Stimulated activated CD4-positive, alpha-beta T cell treated with anti-CD3 and anti-CD28 coated beads, Interleukin-1b, Interleukin-23, amount 100 ng/mL, for 48 hours (primary cell): ENCODE data around the gene MIGA1.
"Not testable (repeated sequence)": the region's sequence is repeated elsewhere in the genome, so short reads cannot be mapped to it uniquely, and the experiment has no call there.

ENCODE experiments used
- DNase-seq: peaks from one replicate; pipeline ENCODE4 v3.0.0-alpha.2; 2020

The MIGA1 gene

DNA sequence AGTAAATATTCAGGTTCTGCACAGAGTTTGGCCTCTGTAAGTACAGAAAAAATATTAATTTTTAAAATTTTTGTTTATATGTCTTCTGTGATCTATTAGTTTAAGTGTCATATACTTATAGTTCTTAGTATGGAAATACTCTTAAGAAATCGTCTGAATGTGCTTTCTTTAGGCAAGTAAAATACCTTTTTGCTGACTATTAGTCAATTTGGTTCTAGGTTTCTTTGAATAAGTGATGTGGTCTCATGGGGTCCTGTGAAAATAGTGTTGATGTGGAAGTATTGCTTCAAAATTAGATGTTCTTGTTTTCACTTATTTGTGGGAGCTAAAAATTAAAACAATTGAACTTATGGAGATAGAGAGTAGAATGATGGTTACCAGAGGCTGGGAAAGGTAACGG lies 23.9 kb downstream of the MIGA1 start:
- no peak for DNase-seq

DNA sequence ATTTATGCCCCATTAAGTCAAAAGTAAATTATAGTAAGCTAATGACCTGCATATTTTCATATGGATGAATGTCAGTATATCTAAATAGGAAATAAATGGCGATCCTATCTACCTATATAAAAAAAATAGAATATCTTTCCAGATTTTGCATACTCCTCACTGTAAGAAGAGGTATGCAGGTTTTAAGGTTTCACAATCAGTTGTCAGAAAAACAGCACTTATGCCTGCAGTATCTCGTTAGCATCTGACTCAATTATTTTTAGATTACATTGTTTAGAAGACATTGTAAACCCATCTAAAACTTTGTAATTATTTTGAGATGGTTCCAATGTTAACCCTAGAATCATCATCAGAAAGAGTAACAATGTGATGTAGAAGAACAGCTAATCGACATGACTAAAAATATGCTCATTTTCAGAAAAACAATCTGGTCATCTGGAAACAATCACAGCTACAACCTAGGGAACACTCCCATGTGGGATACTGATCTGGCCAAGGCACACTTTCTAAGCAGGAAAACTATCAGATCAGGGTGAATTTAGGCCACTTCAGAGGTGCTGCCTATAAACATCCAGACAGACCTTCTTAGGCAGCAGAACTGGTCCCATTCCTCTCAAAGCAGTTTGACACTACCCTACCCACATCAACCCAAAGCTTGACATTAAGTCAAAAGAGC lies 30.5 kb downstream of the MIGA1 start:
- not testable (repeated sequence) for DNase-seq

DNA sequence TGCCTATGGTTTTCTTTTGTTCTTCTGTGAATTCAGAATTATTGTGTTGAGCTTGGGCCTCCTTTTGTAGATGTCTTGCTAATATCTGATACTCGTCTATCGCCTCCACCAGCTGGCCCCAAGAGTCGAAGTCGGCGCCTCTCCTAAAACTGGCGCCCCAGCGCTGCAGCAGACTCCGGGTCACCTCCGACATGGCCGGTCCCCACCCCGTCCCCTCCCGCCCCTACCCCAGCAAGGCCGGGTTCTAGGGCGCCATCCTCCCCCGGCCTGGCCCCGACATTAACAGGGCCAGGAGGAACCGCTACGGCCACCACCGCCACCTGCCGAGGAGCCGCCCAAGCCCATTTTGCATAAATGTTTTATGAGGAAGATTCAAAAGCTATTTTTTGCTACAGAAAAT lies 32.1 kb downstream of the MIGA1 start:
- DNase-seq = not testable (repeated sequence)

DNA sequence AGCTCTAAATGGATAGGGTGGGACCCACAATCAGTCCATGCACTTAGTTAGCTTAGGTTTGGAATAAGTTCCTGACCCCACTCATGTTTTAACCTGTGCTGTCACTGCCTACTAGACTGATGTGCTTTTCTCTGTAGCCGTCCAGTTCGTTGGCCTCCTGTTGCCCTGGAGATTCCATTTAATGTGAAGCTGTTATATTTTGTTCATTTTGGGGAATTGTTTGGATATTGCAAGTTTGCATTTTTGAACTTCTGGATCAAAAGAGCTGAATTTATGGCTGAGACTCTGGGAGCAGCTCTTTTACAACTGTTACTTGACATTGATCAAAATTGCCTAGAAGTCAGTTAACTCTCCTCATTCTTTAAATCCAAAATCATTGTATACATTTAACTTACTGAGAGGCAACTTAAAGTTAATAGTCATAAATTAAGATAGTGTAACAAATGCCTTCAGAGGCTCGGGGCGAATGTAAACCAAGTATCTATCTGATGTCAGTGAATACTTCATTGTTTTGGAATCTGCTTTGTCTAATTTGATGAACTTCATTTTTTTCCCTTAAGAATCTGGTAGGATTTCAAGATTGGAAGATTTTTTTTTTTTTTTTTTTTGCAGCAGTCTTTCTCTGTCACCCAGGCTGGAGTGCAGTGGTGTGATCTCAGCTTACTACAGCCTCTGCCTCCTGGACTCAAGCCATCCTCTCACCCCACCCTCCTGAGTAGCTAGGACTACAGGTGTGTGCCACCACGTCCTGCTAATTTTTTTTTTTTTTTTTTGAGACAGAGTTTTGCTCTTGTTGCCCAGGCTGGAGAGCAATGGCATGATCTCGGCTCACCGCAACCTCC lies 38.1 kb downstream of the MIGA1 start:
- no peak for DNase-seq

DNA sequence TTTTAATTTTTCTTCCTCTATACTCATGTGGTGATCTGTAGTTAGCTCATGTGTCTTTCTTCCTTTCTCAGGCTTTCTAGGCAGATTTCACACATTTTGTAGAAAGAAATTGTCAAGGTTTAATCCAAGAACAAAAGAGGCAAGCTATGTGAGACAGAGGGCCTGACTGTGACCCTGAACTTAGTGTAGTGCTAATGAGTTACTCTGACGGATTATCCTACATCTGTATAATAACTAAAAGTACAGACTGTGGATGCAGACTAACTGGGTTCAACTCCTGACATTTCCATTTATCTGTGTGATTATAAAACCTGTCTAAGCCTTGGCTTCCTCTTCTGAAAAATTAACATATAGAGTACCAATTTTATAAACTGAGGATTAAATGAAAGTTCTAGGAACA lies 40.7 kb downstream of the MIGA1 start:
- DNase-seq = no peak

DNA sequence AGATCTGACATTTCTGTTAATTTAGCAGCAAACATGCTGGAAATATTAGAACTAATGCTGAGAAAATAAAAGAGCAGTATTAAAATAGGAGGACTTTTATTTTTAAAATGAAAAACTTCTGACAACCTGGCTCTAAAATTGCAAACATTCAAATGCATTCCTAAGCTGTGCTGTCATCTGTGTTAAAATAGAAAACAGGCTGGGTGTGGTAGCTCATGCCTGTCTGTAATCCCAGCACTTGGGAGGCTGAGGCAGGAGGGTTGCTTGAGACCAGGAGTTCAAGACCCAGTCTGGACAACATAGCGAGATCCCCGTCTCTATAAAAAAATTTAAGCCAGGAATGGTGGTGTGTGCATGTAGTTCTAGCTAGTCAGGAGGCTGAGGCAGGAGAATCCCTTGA lies 44.6 kb downstream of the MIGA1 start:
- DNase-seq = no peak

DNA sequence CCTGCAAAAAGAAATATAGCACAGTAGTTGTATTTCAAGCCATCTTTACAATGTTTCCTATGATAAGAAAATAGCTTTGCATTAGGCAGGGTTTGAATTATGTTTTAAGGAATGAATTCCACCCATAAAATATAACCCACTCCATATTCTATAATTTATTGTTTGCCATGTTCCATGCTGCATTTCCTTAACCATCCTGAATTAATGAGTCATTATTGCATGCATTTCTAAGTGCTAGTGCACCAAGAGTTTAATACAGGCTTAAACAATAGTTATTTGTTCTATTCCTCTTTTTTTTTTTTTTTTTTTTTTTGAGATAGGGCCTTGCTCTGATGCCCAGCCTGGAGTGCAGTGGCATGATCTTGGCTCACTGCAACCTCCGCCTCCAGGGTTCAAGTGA lies 45.2 kb downstream of the MIGA1 start:
- no peak for DNase-seq

DNA sequence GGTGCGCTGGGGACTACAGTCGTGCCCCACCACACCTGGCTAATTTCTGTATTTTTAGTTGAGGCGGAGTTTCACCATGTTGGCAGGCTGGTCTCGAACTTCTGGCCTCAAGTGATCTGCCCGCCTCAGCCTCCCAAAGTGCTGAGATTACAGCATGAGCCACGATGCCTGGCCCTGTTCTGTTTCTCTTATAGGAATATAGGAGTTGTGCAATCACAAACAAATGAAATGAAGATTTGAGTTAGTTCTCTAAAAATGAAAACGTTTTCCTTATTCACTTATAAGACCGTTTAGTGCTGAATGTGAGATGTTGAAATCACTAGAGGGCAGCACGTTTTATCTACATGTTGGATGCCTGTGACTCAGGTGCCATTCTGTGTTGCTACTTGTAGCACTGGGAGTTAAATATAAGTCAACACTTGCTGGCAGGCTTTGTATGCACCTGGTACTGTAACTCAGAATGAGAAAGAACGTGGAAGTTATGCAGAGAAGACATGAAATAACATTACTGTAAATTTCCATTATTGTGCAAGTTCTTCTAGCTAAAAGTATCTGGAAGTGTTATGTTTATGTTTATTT lies 45.8 kb downstream of the MIGA1 start:
- DNase-seq = peak; percentile 8

DNA sequence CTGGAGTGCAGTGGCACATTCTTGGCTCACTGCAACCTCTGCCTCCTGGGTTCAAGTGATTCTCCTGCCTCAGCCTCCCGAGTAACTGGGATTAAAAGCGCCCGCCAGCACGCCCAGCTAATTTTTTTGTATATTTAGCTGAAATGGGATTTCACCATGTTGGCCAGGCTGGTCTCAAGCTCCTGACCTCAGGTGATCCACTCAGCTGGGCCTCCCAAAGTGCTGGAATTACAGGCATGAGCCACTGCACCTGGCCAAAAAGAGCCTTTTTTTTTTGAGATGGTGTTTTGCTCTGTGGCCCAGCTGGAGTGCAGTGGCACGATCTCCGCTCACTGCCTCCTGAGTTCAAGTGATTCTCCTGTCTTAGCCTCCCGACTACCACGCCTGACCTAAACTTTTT lies 47.4 kb downstream of the MIGA1 start:
- not testable (repeated sequence) for DNase-seq

DNA sequence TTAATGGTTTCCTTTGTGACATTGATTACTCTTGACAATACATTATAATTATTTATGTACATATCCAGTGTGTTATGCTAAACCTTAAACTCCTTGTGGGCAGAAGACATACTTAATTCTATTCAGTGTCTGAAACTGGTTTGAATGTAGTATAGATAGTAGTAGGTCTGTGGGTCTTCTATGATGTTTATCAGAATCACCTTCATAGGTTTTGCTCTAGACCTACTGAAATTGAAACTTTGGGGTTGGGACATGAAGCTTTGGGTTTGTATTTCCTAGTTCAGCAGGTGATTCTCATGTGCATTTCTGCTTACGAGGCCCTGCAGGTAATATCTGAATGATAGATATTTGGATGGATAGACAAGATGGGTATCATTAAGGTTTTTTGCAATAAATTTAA lies 48.6 kb downstream of the MIGA1 start:
- DNase-seq = no peak

DNA sequence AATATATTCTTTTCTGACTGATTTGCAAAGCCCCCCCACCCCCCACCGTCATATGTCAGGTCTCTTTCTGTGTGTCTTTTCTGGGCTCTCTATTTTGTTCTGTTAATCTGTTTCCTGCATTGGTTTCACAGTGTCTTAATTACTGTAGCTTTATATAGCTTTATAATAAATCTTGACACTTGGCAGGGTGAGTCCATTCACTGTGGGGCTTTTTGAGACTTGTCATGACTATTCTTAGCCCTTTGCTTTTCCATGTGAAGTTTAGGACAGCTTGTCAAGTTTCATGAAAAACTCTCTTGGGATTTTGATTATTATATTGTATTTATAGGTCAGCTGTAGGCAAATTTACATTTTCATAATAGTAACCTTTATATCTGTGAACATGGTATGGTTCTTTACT lies 50.4 kb downstream of the MIGA1 start:
- no peak for DNase-seq

DNA sequence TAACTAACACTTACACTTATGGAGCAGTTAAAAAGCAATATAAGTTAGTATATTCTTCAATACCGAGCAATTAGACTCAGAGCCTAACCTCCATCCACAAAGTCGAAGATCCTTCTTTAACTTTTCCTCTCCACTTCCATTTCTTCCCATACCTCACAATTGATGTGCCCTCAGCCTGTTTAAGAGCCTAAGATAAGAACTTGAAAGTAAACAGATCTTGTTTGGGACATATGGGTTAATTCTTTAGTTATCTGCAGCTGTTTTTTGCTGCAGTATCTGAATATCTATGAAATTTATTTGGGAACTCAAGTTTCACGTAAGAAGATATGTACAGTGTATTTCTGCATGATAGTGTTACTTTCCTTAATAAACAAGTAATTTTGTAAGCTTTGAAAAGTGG lies 51.5 kb downstream of the MIGA1 start:
- DNase-seq = no peak

DNA sequence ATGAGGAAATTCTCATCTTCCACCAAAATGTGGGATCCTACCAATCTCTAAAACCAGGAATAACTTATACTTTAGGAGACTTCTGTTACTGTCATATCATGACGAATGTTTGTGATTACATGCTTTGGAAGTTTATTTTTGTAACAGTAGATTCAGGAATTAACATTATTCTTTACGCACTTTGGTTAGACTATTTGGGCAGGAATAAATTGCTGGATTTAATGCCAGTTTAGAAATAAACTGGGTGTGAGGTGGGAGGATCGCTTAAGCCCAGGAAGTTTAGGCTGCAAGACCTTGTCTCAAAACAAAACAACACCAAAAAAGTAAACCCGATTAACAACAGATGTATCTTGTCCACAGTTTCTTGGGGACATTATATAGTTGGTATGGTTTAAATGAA lies 52.1 kb downstream of the MIGA1 start:
- no peak for DNase-seq

DNA sequence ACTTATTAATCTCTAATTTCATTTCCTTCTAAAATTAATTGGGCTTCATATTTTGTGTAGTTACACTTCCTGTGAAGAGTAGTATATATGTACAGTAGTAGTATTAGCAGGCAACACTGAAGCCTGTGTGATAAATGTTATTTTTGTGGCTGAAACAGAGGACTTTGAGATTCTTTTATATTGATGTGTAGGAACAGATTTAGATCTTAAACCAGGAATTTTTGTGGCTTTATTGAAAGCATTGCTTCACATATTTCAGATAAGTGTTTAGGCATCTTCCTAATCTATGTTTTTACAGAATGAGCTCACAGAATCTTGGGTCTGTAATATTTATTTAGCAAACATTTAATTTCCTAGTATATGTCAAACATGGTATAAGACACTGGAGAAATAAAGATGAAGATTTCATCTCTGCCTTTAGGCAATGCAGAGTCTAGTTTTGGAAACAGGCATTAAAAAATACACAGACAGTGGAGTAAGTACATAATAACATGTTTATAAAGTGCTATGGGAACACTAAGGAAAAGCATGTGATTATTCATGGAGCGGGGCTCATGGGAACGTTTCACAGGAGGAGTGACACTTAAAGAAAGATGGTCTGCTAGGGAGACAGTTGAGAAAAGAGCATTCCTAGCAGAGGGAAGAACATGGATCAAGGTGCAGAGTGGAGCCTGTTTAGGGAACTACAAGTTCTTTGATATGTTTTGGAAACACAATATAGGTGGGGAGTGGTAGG lies 52.7 kb downstream of the MIGA1 start:
- no peak for DNase-seq

DNA sequence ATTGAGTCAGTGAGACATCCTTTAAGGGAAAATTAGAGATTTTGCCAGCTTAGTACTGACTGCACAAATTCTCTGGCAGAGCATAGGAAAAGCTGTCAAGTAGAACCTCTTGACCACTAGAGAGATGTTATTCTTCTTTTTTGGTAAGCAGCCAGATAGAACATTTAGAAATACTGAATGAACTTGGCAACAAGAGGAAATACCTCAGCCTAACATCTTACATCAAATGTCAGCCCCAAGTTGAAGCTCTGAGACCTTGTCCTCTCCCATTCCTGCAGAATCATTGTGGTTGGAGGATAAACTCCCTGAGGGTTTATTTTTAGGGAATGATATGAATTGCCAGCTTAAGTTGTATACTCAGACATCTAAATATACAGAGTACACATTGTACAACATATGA lies 53.5 kb downstream of the MIGA1 start:
- DNase-seq = no peak

DNA sequence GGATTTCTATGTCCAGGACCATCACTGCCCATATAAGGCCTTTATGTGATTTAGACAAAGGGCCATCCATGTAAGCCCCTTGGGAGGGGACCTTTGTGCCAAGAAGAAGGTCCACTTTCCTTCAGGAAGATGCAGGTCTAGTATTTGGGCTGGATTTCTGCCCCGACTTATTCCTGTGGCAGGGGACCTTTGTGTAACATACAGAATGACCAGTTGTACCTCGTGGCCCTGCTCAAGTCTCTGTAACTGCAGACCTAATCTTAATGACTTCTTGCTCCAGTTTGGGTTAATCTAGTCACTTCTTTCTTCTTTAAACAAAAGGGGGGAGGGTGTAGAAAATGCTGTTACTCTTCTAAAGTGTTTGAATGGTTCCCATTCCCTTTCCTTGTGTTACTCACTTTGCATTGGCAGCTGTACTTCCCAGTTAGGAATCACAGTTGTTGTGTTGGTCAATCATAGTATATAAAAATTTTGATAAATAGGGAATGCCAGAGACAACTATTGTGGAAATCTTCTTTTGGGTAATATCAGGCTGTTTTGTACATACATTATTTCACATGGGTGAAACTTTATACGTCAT lies 54.2 kb downstream of the MIGA1 start:
- DNase-seq = no peak

DNA sequence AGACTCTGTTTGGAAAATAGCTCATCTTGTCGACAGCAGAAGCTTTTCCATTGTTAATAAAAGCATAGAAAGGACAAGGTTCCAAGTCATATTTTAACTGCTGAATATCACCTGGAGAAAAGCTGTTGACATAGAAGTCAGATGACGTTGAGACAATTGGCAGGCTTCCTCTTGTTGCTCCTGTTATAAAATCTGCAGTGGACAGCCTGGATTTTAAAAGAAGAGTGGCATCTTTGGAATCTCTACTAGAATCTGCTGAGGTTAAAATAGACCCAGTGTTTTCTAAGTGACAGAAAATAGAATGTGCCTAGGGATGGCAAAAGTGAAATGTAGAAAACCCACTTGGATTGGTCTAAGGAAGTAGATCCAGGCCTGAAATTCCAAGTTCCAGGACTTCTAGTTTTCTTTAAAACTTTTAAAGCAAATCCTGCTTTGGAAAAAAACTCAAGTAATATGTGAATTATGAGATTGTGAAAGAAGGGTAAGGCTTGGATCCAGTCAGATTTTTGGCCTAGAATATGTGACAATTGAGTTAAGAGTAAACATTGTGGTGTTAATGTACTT lies 55.4 kb downstream of the MIGA1 start:
- DNase-seq = no peak

DNA sequence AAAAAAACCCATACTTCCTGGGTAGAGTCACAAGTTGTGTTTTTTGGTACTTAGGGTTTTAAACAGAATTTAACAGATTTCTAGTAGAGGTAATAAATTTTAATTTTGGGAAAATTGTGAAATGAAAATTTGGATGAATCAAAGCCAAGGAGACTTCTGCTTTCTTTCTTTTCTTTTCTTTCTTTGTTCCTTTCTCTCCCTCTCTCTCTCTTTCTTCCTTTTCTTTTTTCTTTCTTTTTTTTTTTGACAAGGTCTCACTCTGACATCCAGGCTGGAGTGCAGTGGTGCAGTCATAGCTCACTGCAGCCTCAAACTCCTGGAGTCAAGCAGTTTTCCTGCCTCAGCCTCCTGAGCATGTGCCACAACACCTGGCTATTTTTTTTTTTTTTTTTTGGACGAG lies 62.1 kb downstream of the MIGA1 start:
- no peak for DNase-seq

DNA sequence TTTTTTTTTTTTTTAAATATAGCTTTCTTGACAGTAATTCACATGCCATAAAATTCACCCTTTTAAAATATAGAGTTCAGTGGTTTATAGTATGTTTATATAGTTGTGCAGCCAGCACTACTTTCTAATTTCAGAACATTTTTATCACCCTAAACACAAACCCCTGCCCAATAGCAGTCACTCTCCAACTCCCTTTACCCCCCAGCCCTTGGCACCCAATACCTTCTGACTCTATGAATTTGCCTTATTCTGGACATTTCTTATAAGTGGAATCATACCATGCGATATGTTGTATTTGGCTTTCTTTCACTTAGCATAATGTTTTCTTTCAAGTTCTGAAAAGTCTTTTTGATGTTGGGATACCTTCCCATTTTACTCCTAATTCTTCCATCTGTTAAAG lies 66.5 kb downstream of the MIGA1 start:
- no peak for DNase-seq

DNA sequence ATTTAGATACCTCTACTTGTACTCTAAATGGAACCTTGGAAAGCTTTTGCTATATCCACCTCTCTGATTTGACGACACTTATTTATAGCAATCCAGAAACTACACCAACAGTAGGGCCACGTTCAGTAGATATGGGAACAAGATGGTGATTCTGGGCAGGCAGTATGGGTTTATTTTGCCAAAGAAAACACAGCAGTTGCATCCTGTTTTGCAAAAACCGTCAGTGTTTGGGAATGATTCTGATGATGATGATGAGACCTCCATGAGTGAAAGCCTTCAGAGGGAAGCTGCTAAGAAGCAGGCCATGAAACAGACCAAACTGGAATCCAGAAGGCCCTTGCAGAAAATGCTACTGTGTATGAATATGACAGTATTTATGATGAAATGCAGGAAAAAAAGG lies 67.5 kb downstream of the MIGA1 start:
- no peak for DNase-seq

DNA sequence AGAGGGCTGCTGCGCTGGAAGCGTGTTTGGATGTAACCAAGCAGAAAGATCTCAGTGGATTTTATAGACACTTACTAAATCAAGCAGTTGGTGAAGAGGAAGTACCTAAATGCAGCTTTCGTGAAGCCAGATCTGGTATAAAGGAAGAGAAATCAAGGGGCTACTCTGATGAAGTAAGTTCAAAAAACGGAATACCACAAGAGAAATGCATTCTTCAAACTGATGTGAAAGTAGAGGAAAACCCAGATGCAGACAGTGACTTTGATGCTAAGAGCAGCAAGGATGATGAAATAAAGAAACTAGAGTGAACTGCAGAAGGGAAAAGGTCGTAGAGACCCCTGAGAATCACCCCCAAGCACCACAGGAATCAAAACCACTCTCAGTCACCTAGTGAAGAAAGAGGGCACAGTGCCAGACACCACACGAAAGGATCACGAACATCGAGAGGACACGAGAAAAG lies 68.2 kb downstream of the MIGA1 start:
- no peak for DNase-seq

DNA sequence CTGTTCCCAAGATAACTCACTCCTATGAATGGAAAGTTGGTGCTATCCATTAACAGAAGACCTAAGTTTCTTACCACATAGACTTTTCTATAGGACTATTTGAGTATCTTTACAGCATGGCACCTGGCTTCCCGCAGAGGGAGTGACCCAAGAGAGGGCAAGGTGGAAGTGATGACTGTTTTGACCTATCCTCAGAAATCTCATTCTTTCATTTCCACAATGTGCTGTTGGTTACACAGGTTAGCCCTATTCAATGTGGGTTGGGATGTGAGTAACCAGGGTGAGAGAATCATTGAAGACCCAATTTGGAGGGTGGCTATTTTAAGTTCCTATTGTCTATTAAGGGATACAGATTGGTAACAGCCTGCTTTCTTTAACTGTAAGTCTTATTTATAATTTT lies 70.6 kb downstream of the MIGA1 start:
- DNase-seq = no peak

DNA sequence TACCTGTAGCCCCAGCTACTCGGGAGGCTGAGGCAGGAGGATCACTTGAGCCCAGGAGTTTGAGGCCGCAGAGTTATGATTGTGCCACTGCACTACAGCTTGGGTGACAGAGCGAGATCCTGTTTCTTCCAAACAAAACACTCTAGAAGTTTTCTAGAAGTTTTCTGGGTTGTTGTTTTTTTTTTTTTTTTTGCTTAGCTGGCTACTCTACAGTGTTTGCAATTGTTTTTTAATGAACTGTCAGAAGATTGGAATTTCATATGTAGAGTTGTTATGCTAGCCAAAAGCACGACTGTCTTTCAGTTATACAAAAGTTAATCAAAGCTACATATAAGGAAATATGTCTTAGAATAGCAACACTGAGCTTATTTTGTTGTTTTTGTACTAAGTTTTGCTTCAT lies 78.1 kb downstream of the MIGA1 start:
- no peak for DNase-seq
